Astrocyte (in vitro differentiated cells and primary cell): ENCODE data around the gene CACNG3. TPM values are rescaled to one million over a fixed set of nuclear protein-coding genes. Genes with fewer than 3 reads are reported as not detected.

ENCODE experiments used
- DNase-seq: peaks from one replicate; pipeline ENCODE4 v3.0.0-alpha.2; 2010; ENCODE audit warnings: low read depth
- FAIRE-seq: peaks from 2 replicates; lab custom pipeline; 2011; peaks lifted over from hg19 to GRCh38; lab: Jason Lieb, UNC
- H2AFZ ChIP-seq: 2 replicates; pipeline ENCODE4 v1.6.0; 2012; ENCODE audit warnings: low read depth, low read length, inconsistent platforms
- H3K27ac ChIP-seq: 2 replicates; pipeline ENCODE4 v1.5.1; 2011; ENCODE audit warnings: low read depth, low read length, inconsistent platforms
- H3K27me3 ChIP-seq: 2 replicates; pipeline ENCODE4 v1.6.0; 2011; ENCODE audit warnings: low read length, inconsistent platforms; ENCODE audit not compliant: insufficient read depth
- H3K36me3 ChIP-seq: 2 replicates; pipeline ENCODE4 v1.5.1; 2011; ENCODE audit warnings: low read length, inconsistent platforms; ENCODE audit not compliant: insufficient read depth
- H3K4me1 ChIP-seq: 2 replicates; pipeline ENCODE4 v1.5.1; 2011; ENCODE audit warnings: low read length, inconsistent platforms; ENCODE audit not compliant: insufficient read depth
- H3K4me2 ChIP-seq: 2 replicates; pipeline ENCODE4 v1.6.0; 2012; ENCODE audit warnings: low read length, inconsistent platforms
- H3K4me3 ChIP-seq: 2 replicates; pipeline ENCODE4 v1.5.1; 2011; ENCODE audit warnings: low read depth, mild to moderate bottlenecking, low read length, inconsistent platforms; ENCODE audit not compliant: insufficient read depth
- H3K79me2 ChIP-seq: 2 replicates; pipeline ENCODE4 v1.6.0; 2012; ENCODE audit warnings: mild to moderate bottlenecking, low read length, inconsistent platforms; ENCODE audit not compliant: insufficient read depth
- H3K9ac ChIP-seq: 2 replicates; pipeline ENCODE4 v1.6.0; 2012; ENCODE audit warnings: mild to moderate bottlenecking, low read length, inconsistent platforms
- H3K9me3 ChIP-seq: 2 replicates; pipeline ENCODE4 v1.5.1; 2012; ENCODE audit warnings: low read depth, mild to moderate bottlenecking, low read length, inconsistent platforms; ENCODE audit not compliant: insufficient read depth
- H4K20me1 ChIP-seq: 2 replicates; pipeline ENCODE4 v1.6.0; 2012; ENCODE audit warnings: low read length, inconsistent platforms; ENCODE audit not compliant: insufficient read depth
- H3K27ac Mint-ChIP-seq: one replicate; pipeline ENCODE4 v1.8.0; 2021; ENCODE audit warnings: mild to moderate bottlenecking, mixed read lengths; ENCODE audit not compliant: unreplicated experiment
- H3K27me3 Mint-ChIP-seq: one replicate; pipeline ENCODE4 v1.8.0; 2021; ENCODE audit warnings: low read depth, mixed read lengths; ENCODE audit not compliant: unreplicated experiment
- H3K36me3 Mint-ChIP-seq: one replicate; pipeline ENCODE4 v1.8.0; 2021; ENCODE audit warnings: low read depth, mixed read lengths; ENCODE audit not compliant: unreplicated experiment
- H3K4me1 Mint-ChIP-seq: one replicate; pipeline ENCODE4 v1.8.0; 2021; ENCODE audit warnings: low read depth, mixed read lengths; ENCODE audit not compliant: unreplicated experiment
- H3K4me3 Mint-ChIP-seq: one replicate; pipeline ENCODE4 v1.8.0; 2021; ENCODE audit warnings: mild to moderate bottlenecking, moderate library complexity, mixed read lengths; ENCODE audit not compliant: unreplicated experiment
- H3K9me3 Mint-ChIP-seq: one replicate; pipeline ENCODE4 v1.8.0; 2021; ENCODE audit warnings: mild to moderate bottlenecking, mixed read lengths; ENCODE audit not compliant: unreplicated experiment
- CTCF ChIP-seq: IDR thresholded peaks from 2 replicates; pipeline ENCODE4 v1.5.1; 2011; ENCODE audit warnings: low read depth, mild to moderate bottlenecking, inconsistent platforms, low read length, moderate library complexity; ENCODE audit not compliant: insufficient read depth
- EZH2 ChIP-seq: IDR thresholded peaks from 2 replicates; pipeline ENCODE4 v1.6.1; 2012; ENCODE audit warnings: mild to moderate bottlenecking, low read length, inconsistent platforms; ENCODE audit not compliant: insufficient read depth
- total RNA-seq: library from RNA; stranded (reverse); gene quantifications from 2 replicates; pipeline ENCODE4 v1.2.1, GENCODE V29; 2021

CACNG3 gene
- total RNA-seq, 1 donor from 2014 or later: not detected

- Histone ChIP-seq H2AFZ (no peak overlapping the region), H4K20me1 (no peaks in the 10 kb centered on the region), H3K27ac (no peak overlapping the region), H3K4me3 (no peak overlapping the region), H3K4me1 (no peaks in the 10 kb centered on the region), H3K79me2 (no peaks in the 10 kb centered on the region), H3K4me2 (no peak overlapping the region), H3K27me3 (no peaks in the 10 kb centered on the region), H3K9me3 (no peaks in the 10 kb centered on the region), H3K9ac (no peak overlapping the region), H3K36me3 (no peaks in the 10 kb centered on the region)
- H3K27ac Mint-ChIP-seq: no peak overlapping the region
- peaks cover 3% of the 10 kb centered on the region for H3K9me3 Mint-ChIP-seq
- FAIRE-seq (no peak), DNase-seq (no peak)
- H3K4me3 Mint-ChIP-seq: no peak overlapping the region
- H3K4me1 Mint-ChIP-seq: peaks cover 4% of the 10 kb centered on the region
- peaks cover 20% of the 10 kb centered on the region for H3K27me3 Mint-ChIP-seq
- TF ChIP-seq EZH2 (no peak), CTCF (no peak)
- no peaks in the 10 kb centered on the region for H3K36me3 Mint-ChIP-seq
These were observed 16.2 kb downstream of the CACNG3 start for GRCh38 chr16:24272379-24272778.

GRCh38 chr16:24273508-24274182 lies 17.5 kb downstream of the CACNG3 start:
- TF ChIP-seq CTCF (no peak), EZH2 (no peak)
- peaks cover 3% of the 10 kb centered on the region for H3K9me3 Mint-ChIP-seq
- Histone ChIP-seq H3K9ac (no peak overlapping the region), H4K20me1 (no peaks in the 10 kb centered on the region), H3K27me3 (no peaks in the 10 kb centered on the region), H3K9me3 (no peaks in the 10 kb centered on the region), H3K36me3 (no peaks in the 10 kb centered on the region), H3K79me2 (no peaks in the 10 kb centered on the region), H3K4me3 (no peak overlapping the region), H3K4me1 (no peaks in the 10 kb centered on the region), H3K4me2 (no peak overlapping the region), H2AFZ (no peak overlapping the region), H3K27ac (no peak overlapping the region)
- H3K27ac Mint-ChIP-seq: no peak overlapping the region
- DNase-seq (peak; percentile 1), FAIRE-seq (no peak)
- peaks cover 4% of the 10 kb centered on the region for H3K4me1 Mint-ChIP-seq
- H3K4me3 Mint-ChIP-seq: no peak overlapping the region
- H3K36me3 Mint-ChIP-seq: no peaks in the 10 kb centered on the region
- H3K27me3 Mint-ChIP-seq: peaks cover 21% of the 10 kb centered on the region

- Histone ChIP-seq H4K20me1 (no peaks in the 10 kb centered on the region), H3K9me3 (no peaks in the 10 kb centered on the region), H3K4me2 (no peak overlapping the region), H3K27ac (no peak overlapping the region), H3K4me1 (no peaks in the 10 kb centered on the region), H3K36me3 (no peaks in the 10 kb centered on the region), H3K79me2 (no peaks in the 10 kb centered on the region), H3K4me3 (no peak overlapping the region), H3K27me3 (no peaks in the 10 kb centered on the region), H3K9ac (no peak overlapping the region), H2AFZ (no peak overlapping the region)
- peaks cover 4% of the 10 kb centered on the region for H3K4me1 Mint-ChIP-seq
- TF ChIP-seq CTCF (no peak), EZH2 (no peak)
- H3K27me3 Mint-ChIP-seq: peaks cover 15% of the 10 kb centered on the region
- DNase-seq: no peak
- no peak overlapping the region for H3K27ac Mint-ChIP-seq
- H3K36me3 Mint-ChIP-seq: no peaks in the 10 kb centered on the region
- no peak overlapping the region for H3K4me3 Mint-ChIP-seq
- peaks cover 1% of the 10 kb centered on the region for H3K9me3 Mint-ChIP-seq
- no peak for FAIRE-seq
These were observed 19.3 kb downstream of the CACNG3 start for GRCh38 chr16:24275413-24275812.
